SKM-1 (cell line): ENCODE measurements around the gene ZNF532.

ENCODE experiments used
- DNase-seq: peaks from one replicate; lab custom pipeline; 2025; ENCODE audit not compliant: unreplicated experiment; lab: John Stamatoyannopoulos, UW

The ZNF532 gene

DNA sequence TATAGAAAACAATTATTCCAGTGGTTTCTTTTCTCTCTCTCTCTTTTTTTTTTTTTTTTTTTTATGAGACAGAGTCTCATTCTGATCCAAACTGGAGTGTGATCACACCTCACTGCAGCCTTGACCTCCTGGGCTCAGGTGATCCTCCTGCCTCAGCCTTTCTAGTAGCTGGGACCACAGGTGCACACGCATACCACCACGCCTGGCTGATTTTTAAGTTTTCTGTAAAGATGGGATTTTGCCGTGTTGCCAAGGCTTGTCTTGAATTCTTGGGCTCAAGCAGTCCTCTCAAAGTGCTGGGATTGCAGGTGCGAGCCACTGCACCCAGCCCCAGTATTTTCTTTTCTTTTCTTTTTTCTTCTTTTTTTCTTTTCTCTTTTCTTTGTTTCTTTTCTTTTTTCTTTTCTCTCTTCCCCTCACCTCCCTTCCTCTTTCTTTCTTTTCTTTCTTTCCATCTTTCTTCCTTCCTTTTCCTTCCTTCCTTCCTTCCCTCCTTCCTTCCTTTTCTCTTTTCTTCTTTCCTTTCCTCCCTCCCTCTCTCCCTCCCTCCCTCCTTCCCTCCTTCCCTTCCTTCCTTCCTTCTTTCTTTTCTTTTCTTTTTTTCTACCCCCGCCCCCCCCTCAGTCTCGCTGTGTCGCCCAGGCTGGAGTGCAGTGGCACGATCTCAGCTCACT is 76.9 kb downstream of the ZNF532 start:
- DNase-seq, result no peak

DNA sequence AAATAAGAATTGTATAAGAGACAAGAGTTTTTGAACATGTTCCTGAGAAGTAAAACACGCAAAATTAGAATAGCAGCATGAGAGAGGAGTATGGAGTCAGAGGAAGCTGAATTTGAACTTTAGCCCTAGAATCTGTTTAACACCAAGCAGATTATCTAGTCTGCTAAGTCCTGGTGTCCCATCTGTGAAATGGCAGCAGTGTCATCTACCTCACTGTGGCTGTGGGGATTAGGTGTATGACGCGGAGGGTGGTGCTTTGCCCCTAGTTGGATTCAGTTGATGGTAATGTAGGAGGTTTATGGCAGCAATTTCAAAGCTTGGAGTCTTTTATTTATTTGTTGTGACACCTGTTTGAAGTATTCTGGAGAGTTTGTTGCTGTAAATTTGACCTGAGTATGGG is 79.2 kb downstream of the ZNF532 start:
- DNase-seq, result no peak

- no peak for DNase-seq
These were observed 82.6 kb downstream of the ZNF532 start for GRCh38 chr18:58947136-58947732.

GRCh38 chr18:58949031-58949430 is 84.4 kb downstream of the ZNF532 start:
- DNase-seq, result no peak

GRCh38 chr18:58951986-58952702 is 87.5 kb downstream of the ZNF532 start:
- DNase-seq, result no peak

GRCh38 chr18:58952858-58953257 is 88.2 kb downstream of the ZNF532 start:
- DNase-seq, result no peak

- DNase-seq, result no peak
These were observed 89.0 kb downstream of the ZNF532 start for GRCh38 chr18:58953627-58954026.

GRCh38 chr18:58955001-58955400 is 90.3 kb downstream of the ZNF532 start:
- no peak for DNase-seq

- no peak for DNase-seq
These were observed 91.1 kb downstream of the ZNF532 start for GRCh38 chr18:58955738-58956137.

DNA sequence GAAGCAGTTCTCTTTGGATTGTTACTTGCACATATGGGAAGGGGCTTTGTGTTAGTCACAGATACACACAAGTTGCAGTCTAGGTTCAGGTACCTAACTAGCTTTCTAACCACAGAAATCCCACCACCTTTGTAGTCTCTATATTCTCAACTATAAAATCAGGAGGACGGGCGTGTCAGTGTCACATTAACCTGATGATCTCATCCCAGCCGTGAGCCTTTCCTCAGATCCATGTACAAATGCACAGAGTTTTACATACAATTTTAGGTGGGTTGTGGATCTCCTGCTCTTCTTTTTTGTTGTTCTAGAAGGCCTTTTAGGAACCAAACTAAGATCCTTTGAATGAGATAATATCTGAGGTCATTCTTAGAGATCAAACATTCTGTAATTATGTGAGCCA is 94.0 kb downstream of the ZNF532 start:
- no peak for DNase-seq

- DNase-seq, result no peak
These were observed 95.8 kb downstream of the ZNF532 start for GRCh38 chr18:58960508-58960907.

DNA sequence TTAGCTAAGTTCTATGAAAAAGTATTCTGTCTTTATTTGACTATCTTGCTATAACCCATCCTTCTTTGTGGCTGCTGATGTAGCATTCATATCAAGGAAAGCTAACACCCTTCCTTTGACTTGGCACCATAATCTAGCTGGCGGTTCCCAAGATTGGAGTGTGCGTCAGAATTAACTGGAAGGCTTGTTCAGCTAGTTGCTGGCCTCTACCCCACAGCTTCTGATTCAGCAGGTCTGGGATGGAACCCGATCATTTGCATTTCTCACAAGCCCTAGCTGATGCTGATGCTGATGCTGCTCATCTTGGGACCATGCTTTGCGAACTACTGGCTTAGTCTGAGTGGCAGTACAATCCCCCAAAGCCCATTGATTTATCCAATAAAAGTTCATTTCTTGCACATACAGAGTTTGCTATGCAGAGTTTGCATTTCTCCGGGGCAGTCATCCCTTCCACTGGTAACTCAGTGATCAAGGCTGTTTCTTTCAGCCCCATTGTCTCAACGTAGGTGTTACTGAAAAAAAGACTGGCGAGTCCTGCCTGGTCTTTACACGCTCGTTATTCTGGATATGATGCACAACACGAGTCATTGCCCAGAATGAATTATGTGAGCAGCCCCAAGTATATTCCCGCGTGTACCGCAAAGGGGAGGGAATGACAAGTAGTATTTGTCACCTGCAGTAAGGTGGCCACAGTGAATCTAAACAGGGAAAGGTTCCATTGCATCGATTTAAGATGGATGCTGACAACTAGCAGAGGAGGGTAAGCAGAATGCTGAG is 96.5 kb downstream of the ZNF532 start:
- no peak for DNase-seq

DNA sequence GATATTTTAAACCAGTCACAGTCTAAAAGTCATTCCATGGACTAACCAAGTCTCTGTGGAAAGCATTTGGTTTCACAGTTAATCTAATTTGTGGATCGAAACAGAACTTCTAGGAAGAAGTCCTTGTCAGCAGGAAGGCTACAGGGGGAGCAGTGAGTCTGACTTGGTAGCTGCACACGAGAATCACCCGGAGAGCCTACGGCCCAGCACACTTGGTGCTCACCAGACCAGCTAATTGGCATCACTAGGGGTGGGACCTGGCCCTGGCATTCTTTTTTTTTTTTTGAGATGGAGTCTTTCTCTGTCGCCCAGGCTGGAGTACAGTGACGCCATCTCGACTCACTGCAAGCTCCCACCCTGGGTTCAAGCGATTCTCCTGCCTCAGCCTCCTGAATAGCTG is 97.7 kb downstream of the ZNF532 start:
- DNase-seq, result no peak

- no peak for DNase-seq
These were observed 100.8 kb downstream of the ZNF532 start for GRCh38 chr18:58965291-58966004.

- no peak for DNase-seq
These were observed 101.5 kb downstream of the ZNF532 start for GRCh38 chr18:58966005-58966677.

GRCh38 chr18:58966704-58967103 is 102.0 kb downstream of the ZNF532 start:
- no peak for DNase-seq

GRCh38 chr18:58967751-58968254 is 103.1 kb downstream of the ZNF532 start:
- no peak for DNase-seq

- no peak for DNase-seq
These were observed 106.5 kb downstream of the ZNF532 start for GRCh38 chr18:58970943-58971790.

GRCh38 chr18:58975296-58975695 is 110.6 kb downstream of the ZNF532 start:
- DNase-seq, result no peak
